Effector CD8-positive, alpha-beta T cell (primary cell): Measurements from ENCODE around the gene TSC2.
"Not testable (repeated sequence)": the region's sequence is repeated elsewhere in the genome, so short reads cannot be mapped to it uniquely, and the experiment has no call there.

Source experiments
- DNase-seq: peaks from one replicate; lab custom pipeline; 2025; lab: John Stamatoyannopoulos, UW

TSC2 gene

DNA sequence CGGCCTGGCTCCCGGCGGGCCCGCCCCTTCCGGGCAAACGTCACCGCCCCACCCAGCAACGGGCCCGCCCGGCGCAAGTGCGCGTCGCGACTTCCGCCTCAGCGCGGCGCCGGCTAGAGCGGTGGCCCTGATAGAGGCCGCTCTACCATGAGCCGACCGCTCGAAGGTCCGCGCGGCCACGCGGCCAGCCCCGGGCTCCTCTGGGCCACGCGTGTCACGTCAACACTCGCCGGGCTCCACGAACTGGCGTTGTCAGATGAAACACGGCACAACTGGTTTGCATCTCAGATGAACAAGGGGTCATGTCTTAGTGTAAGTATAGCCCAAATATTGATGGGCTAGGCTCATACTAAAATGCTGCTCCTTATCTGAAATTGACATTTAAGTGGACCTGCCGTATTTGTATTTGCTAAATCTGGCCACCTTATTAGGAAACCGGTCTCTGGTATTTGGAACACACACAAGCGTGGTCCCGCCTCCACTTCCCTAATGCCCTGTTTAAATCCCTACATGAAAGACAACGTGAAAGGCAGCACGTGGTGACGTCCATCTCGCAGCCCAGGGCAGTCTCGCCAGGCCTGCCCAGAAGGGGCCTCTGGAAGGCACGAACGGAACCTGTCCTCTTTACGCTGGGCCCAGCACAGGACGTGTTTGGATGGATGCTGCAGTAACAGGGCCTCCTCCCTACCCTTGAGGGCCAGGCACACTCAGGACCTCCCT, 37.8 kb upstream of the TSC2 start, which contains the start of gene ZNF598:
Gene ZNF598, minus strand, starts transcription at position 31 of the 720 bp plus-strand sequence.
- peak; percentile 57 for DNase-seq

DNA sequence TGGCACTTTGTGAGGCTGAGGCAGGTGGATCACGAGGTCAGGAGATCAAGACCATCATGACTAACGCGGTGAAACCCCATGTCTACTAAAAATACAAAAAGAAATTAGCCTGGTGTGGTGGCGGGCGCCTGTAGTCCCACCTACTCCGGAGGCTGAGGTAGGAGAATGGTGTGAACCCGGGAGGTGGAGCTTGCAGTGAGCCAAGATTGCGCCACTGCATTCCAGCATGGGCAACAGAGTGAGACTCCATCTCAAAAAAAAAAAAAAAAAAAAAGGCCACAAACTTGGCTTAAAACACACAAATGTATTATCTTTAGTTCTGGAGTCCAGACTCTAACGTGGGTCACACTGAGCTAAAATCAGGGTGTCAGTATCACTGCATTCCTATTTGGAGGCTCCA, 36.1 kb upstream of the TSC2 start:
- DNase-seq = not testable (repeated sequence)

DNA sequence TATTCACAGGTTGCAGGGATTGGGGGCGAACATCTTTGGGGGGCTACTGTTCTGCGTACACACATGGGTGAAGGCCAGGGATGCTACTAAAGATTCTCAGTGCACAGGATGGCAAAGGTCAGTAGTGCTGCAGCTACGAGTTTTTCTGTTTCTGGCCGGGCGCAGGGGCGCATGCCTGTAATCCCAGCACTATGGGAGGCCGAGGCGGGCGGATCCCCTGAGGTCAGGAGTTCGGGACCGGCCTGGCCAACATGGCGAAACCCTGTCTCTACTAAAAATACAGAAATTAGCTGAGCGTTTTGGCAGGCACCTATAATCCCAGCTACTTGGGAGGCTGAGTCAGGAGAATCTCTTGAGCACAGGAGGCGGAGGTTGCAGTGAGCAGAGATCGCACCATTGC, 34.3 kb upstream of the TSC2 start:
- DNase-seq = no peak

DNA sequence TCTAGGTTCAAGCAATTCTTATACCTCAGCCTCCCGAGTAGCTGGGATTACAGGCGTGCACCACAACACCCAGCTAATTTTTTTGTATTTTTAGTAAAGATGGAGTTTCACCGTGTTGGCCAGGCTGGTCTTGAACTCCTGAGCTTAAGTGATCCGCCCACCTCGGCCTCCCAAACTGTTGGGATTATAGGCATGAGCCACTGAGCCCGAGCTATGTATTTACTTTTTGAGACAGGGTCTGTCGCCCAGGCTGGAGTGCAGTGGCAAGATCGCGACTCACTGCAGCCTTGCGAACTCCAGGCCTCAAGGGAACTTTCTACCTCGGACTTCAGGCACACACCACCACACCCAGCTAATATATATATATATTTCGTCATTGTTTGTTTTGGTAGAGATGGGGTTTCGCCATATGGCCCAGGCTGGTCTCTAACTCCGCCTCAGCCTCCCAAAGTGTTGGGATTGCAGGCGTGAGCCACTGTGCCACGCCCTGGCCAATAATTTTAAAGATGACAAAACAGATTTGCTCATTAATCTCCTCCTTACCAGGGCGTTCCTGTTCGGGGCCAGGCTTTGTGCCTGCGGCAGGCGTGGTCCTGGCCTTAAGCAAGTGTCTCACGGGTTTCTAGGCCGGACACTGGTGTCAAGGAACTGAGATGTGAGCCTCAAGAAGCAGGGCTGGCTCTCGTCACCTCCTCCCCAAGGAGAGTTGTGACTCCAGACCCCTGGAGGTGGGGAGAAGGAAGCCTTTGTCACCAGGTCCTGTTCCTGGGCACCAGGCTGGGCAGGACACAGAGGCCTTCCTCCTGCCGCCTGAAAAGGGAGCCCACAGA, 32.5 kb upstream of the TSC2 start:
- DNase-seq = no peak

DNA sequence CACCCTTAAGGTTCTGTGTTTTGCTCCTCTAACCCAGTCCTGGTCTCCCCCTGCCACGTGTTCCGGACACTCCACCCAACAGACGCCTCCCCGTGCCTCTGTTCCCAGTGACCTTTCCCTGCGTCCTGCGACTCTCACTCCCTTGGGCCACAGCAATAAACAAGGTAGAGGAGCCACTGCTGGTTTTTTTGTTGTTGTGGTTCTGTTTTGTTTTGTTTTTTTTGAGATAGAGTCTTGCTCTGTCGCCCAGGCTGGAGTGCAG, 31.9 kb upstream of the TSC2 start:
- DNase-seq = no peak

DNA sequence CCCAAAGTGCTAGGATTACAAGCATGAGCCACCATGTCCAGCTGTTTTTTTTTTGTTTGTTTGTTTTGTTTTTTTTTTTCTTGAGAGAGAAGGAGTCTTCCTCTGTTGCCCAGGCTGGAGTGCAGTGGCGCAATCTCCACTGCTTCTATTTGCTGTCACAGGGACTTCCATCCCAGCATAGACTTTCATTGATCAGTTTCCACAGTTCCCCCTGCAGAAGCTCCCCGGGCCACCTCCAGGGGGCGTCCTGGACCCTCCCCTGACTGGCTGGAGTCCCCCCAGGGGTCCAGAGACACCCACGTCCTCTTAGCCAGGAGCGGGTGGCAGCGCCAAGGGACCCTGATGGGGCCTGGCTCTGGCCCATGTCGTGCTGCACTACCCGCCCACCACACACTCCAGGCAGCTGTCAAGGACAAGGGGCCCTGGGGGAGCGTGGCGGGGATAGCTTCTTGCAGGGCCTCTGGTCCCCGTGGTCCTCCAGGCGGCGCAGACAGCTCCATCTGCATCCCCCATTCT, 31.3 kb upstream of the TSC2 start:
- DNase-seq = no peak

DNA sequence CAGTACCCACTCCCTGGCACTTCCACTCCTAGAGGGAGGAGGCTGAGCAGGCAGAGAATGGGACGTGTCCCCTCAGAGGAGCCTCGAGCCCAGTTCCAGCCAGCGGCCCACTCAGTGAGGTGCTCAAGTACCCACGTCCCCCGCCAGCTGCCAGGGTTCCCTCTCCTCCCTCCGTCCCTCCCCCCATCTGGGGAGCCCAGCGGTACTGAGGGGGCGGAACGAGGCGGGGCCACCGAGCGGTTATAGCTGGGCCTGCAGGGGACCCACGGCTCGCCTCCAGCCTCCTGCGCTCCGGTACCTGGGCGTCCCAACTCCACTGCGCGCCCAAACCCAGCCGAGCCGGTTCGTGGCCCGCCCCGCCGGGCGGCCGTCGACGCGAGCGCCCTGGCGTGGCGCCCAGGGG, 28.3 kb upstream of the TSC2 start, which contains the start of gene NPW:
Gene NPW, plus strand, starts transcription at position 268 of the 403 bp plus-strand sequence.
- no peak for DNase-seq

DNA sequence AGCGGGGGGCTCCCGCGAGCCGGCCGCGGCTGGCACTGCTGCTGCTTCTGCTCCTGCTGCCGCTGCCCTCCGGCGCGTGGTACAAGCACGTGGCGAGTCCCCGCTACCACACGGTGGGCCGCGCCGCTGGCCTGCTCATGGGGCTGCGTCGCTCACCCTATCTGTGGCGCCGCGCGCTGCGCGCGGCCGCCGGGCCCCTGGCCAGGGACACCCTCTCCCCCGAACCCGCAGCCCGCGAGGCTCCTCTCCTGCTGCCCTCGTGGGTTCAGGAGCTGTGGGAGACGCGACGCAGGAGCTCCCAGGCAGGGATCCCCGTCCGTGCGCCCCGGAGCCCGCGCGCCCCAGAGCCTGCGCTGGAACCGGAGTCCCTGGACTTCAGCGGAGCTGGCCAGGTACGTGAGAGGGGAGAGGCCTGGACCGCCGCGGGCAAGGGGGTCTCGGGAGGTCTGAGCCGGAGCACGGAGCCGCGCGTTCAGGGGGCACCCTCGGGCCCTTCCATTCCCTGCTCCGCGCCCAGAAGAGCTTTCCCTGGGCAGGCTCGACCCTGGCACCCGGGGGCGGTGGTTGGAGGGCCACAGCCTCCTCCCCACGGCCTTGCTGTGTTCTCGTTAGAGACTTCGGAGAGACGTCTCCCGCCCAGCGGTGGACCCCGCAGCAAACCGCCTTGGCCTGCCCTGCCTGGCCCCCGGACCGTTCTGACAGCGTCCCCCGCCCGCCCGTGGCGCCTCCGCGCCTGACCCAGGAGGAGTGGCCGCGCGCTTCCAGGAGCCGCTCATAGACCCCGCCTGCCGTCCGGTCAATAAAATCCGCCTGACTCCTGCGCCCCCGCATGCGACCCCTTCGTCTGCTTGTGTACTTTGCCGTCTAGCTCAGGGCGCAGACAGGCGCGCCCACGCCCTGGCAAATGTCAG, 27.6 kb upstream of the TSC2 start:
- no peak for DNase-seq

DNA sequence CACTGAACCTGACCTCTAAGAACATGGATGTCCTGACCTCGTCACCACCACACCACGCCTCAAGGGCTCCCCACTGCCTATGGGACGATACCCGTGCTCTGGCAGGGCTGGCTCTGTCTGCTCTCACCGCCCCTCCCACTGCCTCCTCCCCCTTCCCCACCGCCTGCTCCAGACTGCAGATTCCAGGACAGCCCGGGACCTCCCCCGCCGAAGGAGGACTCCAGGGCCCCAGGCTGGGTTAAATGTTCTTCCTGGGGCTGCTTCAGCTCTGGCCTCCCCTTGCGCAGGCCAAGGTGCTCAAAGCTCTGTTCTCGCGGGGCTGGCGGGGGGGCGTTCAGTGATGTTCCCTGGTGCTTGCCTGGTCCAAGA, 25.1 kb upstream of the TSC2 start:
- DNase-seq = no peak

DNA sequence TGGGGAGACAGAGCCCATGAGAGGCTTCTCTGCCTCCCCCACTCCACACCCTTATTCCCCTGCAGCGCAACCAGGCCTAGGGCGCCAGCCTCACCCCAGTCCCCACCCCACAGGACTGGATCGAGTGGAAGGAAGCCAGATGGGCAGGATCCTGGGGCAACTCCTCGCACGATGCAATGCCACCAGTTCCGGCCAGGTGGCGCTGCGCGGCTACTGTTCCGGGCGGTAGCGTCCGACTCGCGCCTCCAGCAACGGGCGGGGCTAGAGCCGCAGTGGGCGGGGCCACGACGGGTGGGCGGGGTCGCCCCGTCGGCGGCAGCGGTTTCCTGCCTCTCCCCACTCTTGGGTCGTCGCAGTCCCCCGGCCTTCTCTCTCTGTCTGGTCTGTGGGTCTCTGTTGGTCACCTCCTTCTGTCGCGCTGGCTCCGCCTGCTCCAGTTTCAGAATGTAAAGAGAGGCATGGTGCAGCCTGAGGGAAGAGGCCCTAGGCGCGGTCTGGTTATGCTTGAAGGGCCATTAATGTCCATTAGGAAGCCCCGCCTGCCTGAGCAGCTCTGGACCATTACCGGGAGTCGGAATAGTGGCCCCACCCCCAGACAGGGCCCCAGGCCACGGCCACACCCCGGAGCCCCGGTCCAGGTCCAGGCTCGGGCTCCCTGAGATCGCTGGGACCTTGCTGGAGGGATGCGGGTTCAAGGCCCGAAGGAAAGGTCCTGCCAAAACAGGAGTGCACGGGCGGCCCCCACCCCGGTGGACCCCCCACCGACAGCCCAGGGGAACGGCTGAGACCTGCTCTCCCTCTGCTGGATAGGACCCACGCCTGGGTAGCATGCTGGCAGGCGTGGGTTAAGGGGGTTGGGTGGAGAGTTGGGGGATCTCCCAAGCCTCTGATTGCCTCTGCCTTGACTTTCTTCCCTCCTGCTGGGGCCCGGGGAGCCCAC, 24.4 kb upstream of the TSC2 start:
- peak; percentile 95 for DNase-seq

DNA sequence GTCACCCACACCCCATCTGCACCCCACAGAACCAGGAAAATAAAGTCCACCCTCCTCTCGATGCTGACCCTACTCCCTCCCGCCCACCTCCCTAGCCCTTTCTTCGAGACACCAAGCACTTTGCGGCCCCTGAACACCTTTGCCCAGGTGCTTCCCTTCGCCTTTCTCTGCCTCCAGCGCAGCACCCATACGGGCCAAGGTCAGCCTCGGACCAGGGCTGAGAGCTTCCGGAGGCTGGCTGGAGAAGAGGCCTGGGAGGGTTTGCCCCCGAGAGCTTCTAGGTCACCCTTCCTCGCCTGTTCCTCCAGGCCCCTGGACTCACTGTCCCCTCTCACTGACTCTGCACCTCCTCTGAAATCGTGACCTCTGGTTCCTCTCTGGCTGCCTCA, 23.8 kb upstream of the TSC2 start:
- no peak for DNase-seq

DNA sequence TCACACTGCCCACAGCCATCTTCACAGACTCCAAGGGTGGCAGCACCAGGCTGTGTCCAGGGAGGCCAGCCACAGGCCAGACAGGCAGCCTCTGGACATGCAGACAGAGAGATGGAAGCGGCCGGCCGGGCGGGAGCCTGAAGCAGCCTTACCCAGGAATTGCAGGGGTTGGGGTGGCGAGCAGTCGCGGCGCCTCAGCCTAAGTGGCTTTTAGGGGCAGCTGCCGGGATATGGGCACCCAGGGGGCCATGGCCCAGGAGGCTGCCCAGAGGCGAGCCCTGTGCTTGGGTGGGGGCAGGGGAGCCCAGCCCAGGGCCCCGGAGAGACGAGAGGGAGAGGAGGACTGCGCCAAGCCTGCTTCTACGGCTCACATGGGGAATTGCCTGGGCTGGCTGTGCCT, 22.5 kb upstream of the TSC2 start:
- DNase-seq = no peak

DNA sequence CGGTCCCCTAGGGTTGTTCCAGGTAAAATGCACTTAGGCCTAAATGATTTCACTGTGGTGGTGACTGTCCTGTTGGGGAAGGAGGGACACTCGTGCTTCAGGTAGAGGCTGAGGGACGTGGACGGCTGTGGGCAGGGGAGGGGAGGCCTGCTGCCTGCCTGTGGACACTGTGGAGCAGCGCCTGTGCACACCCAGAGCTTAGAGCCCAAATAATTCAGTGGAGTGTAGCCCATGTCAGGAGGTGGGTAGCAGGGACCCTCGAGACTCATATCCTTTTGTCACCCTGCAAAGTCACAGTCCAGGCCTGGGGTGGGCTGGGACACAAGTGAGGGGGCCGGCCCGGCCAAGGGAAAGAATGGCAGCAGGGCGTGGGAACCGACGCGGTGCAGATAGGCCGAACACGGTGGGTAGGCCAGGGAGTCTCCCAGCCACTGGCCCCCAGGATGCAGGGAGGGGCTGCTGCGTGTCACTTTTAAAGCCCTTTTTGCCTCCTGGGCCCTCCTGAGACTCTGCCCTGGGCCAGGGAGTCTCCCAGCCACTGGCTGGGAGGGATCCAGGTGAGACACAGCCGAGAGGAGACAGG, 21.8 kb upstream of the TSC2 start:
- DNase-seq = no peak

DNA sequence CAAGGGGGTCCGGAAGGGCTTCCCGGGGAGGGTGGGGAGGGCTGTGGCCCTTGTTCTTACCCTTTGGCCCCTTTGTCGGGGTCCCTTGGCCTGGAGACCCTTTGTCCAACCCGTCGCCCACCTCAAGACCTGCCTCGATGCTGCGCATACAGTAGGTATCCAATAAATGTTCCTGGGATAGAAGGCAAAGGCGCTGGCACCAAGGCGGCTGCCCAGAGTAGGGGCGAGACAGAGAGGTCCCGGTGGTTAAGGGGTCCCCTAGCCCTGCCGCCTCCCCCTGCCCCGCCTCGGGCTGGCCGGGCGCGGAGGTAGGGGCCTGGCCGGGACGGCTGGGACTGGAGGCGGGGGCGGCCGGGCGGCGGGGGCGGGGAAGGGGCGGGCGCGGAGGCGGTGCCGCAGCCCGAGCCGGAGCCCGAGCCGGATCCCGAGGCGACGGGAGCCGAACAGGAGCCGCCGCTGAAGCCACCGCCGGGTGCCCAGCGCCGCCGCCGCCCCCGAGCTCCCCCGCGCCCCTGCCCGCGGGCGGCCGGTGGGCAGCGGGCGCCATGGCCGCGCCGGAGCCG, 21.2 kb upstream of the TSC2 start, which contains the start of gene NHERF2:
Gene NHERF2, plus strand, starts transcription at position 442 of the 563 bp plus-strand sequence. Its CDS starts 104 bp downstream, at position 546.
- no peak for DNase-seq

DNA sequence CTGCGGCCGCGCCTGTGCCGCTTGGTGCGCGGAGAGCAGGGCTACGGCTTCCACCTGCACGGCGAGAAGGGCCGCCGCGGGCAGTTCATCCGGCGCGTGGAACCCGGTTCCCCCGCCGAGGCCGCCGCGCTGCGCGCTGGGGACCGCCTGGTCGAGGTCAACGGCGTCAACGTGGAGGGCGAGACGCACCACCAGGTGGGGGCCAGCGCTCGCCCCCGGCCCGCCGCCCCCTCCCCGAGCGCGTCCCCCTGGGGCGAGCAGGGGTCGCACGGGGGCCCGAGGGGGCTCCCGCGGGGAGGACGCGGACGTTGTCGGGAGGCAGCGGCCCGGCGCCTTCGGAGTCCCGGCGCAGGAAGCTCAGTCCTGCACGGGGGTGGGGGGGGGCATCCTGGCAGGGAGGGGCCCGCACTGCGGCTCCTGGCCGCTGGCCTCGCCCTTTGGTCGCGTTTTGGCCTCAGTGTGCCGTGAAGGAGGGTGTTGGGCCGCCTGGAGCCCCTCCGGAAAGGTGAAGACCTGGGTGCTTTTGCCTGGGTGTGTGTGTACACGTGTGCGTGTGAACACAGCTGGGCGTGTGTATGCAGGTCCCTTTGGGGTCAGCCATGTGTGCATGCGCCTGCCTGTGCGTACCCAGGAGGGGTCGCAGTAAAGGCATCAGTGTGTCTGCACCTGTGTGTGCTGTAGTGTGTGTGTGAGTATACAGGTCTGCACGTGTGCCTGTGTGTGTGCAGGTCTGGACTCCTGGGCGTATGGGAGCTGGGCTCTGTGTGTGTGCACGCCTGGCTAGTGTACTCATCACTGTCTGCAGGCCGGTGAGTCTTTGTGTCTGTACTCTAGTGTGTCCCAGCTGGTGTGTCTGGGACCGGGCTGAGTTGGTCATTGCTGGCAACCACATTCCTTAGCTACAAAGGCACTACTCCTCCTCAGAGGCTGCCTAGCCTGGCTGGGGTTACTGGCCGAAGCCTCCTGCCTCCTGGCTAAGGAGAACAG, 20.5 kb upstream of the TSC2 start:
- DNase-seq = no peak

DNA sequence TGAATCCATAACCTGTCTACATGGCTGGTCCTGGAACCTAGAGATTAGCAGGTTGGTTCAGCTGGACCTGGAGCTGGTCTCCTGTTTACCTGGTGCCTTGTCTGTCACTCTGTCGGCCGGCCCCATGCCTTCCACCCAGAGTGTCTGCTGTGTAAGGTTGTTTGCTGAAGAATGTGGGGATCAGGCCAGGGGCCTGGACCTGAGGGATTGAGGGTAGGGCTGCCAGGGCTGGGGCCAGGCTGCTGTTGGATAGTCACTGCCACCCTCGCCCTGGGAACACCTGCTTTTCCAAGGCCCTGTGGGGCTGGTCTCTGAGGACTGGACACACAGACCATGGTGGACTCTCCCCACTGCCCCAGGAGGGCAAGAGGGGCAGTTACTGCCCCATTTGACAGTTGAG, 19.6 kb upstream of the TSC2 start:
- no peak for DNase-seq

DNA sequence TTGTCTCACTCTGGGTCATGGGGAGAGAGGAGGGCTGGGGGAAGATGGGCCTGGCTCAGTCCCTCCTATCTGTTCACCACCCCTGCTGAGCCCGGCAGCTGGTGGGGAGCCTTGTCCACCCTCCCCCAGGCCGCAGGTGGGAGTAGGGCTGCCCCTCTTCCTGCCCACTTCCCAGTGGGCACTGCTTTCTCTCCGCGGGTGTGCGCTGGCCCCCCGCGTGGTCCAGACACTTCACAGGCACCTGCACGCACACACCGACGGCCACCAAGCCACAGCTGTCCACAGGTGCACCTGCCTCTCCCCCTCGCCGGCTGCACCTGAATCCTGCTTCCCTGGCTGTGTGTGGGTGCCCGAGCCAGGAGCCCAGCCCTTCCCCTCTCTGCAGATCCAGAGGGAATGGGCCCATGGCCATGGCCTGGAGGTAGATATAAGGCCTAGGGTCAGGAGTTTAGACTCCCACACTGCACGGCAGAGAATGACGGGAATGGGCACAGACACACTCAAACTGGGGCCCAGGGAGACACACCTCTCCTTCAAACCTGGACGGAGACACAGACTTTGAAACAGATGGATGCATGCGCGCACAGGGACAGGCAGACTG, 19.1 kb upstream of the TSC2 start:
- no peak for DNase-seq

DNA sequence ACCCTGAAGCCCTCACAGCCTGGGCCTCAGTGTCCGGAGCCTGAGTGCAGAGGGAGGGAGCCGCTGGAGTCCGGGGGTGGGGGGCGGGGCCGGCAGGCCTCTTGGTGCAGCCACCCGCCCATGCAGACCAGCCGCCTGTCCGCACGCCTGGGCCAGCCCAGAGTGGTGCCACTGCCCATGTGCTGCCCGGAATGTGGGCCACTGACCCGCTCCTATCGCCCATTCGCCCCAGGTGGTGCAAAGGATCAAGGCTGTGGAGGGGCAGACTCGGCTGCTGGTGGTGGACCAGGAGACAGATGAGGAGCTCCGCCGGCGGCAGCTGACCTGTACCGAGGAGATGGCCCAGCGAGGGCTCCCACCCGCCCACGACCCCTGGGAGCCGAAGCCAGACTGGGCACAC, 18.4 kb upstream of the TSC2 start:
- DNase-seq = no peak

DNA sequence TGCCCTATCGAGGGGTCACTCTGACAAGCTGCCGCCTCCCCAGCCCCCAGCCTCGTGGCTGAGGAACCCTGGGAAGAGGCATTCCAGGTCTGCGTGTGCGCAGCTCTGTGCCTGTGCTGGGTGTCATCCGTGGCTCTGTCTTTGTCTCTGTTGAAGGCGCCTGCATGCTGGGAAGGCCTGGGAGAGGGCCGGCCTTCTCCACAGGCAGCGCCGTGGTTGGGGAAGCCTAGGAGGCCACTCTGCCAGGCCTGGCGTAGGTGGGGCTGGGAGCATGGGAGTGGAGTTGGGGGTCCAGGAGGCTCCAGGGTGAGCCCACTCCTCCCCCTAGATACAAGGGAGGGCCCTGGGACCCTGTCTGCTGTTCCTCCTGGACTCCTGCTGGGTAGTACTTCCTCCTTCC, 17.7 kb upstream of the TSC2 start:
- no peak for DNase-seq
